Stimulated activated CD8-positive, alpha-beta memory T cell treated with anti-CD3 and anti-CD28 coated beads, Interleukin-15, amount 100 ng/mL, for 24 hours (primary cell): Measurements from ENCODE around the gene IDE.

ENCODE experiments used
- DNase-seq: peaks from one replicate; pipeline ENCODE4 v3.0.0-alpha.2; 2020; ENCODE audit warnings: low read depth

The IDE gene

DNA sequence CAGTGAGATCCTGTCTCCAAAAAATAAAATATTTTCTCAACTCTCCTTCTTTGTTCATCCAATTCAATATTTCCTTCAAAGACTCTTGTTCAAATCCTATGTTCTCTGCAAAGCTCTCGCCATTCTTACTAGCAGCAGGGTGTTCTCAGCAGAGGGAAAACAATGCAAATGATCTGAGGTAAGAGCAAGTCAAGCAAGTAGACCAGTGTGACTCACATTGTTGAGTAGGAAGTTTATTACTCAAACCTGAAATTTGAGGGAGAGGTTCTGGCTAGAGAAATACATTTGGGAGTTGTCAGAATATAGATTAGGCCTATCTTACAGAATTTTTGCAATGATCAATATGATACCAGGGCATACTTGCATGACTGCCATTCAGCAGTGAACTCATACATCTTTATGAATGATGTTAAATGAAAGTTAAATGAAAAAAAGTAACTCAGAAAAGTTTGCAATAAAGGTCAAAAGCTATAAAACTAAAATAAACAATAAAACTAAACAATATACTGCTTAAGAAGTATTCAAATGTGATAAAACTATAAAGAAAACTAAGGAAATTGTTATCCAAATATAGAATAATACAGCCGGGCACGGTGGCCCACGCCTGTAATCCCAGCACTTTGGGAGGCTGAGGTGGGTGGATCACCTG, 5.8 kb downstream of the IDE start:
- DNase-seq: no peak

DNA sequence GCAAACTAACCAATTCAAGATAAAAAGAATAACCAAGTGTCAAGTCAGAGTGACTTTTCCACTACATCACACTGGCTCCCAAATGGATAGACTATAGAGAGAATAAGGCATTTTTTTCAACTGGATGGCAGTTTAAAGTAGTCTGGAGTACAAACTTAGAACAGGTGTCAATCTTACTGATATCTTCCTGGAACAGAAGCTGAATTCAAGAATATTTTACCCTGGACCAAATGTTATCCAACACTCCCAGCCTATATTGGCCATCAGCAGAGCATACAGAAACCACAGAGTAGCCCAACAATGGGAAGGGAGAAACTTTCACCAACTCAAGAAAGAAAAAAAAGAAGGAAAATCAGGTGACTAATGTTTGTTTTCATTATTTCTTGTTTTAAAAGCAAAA, 11.5 kb downstream of the IDE start:
- no peak for DNase-seq

GRCh38 chr10:92559046-92559445, 14.8 kb downstream of the IDE start:
- DNase-seq: no peak

- no peak for DNase-seq
Measured at GRCh38 chr10:92553959-92554358, 19.9 kb downstream of the IDE start.

GRCh38 chr10:92552310-92552709, 21.6 kb downstream of the IDE start:
- no peak for DNase-seq

DNA sequence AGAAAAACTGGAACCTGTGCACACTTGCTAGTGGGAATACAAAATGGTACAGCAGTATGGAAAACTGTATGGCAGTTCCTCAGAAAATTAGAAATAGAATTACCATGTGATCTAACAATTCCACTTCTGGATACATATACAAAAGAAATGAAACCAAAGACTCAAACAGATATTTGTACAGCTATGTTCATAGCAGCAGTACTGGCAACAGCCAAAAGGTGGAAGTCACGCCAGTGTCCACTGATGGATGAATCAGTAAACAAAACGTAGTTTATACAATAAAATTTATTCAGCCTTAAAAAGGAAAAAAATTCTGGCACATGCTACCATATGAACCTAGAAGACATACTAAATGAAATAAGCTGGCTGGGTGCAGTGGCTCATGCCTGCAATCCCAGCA, 23.0 kb downstream of the IDE start:
- no peak for DNase-seq

- DNase-seq: no peak
Measured at GRCh38 chr10:92547676-92548075, 26.2 kb downstream of the IDE start.

- DNase-seq: no peak
Measured at GRCh38 chr10:92545556-92545955, 28.3 kb downstream of the IDE start.

GRCh38 chr10:92544296-92544695, 29.6 kb downstream of the IDE start:
- no peak for DNase-seq

DNA sequence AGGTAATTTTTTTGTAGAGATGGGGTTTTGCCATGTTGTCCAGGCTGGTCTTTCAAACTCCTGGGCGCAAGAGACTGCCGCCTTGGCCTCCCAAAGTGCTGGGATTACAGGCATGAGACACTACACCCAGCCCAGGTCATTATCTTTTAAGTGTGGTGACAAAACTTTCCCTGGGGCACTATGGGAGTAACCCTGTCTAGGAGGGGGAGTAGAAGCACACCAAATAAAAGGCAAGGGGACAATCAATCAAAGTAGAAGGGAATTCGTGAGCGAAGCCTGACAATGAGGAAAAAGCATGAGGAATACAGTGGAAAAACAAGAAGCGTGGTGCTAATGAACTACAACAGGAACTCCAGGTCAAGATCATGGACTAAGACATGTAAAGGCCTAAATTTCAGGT, 31.4 kb downstream of the IDE start:
- DNase-seq: no peak

- DNase-seq: no peak
Measured at GRCh38 chr10:92541583-92541982, 32.3 kb downstream of the IDE start.

DNA sequence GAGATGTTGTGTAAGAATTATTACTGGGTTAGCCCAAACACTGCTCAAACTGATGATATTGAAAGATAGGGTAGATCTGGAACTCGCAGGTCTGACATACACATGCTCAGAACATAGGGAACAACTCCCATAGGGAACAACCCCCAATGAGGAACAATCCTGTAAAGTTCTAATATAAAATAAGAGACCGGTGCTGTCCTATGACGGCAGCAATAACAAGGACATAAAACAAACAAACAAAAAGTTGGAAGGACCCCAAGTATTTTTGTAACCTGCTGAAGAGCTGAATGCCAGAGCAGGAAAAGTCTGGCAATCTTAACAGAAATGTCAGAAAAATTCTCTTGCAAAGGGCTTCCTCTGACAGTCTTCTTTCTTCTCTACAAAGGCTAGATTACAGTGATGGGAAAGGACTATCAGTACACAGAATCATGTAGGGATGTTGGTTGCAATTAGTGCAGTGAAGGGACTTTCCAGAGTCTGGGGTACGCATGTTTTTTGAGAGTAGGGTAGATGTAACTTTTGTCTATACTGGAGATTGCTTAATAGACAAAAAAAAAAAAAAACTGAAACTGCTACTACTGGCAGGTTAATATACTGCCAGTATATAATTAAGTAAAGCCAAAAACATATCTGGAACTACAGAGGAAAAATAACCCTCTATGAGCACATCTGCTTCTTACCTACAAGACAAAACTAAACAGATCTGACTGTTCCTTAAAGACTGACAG, 35.5 kb downstream of the IDE start:
- DNase-seq: no peak

DNA sequence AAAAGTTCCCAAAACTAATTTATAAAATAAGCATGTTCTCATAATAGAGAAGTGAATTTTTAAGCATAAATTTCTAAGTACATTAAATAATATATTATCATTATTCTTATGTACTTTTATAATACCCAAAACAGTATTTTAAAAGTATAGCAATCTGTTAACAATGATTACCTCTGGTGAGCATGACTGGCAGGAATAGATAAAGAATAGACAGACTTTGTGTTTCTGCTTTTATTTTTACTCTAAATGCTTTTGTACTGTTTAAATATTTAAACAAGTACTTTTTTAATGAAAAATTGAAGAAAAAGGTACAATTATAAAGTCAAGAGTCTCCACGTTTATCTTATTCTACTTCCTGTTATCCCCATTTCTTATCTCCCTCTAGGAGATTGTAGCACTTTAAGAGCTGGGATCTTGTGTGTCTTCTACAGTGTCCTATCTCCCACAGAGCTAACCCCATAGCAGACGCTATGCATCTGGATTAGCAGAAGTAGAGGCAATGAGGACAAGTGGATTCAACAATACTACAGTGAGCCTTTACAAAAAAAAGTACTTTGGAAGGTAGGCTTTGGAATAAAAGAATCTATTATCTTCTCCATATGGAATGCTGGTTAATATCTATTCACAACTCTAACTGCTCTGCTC, 42.9 kb downstream of the IDE start:
- no peak for DNase-seq

GRCh38 chr10:92530421-92530820, 43.5 kb downstream of the IDE start:
- no peak for DNase-seq

DNA sequence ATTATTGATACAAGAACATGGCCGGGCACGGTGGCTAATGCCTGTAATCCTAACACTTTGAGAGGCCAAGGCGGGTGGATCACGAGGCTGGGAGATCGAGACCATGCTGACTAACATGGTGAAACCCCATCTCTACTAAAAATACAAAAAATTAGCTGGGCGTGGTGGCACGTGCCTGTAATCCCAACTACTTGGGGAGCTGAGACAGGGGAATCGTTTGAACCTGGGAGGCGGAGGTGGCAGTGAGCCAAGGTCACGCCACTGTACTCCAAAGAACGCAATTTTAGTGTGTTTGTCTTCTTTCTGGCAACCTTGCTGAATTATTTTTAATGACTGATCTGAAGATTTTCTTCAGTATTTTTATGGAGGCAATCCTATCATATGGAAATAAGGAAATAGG, 46.2 kb downstream of the IDE start:
- no peak for DNase-seq

DNA sequence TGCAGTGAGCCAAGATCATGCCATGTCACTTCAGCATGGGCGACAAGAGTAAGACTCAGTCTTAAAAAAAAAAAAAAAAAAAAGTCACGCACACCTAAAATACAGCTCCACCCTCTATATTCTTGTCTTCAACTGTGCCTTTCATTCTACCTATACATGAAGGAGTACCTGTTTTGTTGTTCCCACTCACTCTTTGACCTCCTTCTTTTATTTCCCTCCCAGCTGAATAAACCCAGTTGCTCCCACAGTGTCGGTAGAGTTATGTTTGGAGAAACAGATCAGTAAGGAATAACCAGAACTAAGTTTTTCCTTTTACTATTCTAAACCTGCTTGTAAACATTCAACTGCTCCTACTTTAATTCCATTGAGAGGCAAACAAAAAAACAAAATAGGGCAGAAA, 50.3 kb downstream of the IDE start:
- no peak for DNase-seq

GRCh38 chr10:92517034-92517655, 56.7 kb downstream of the IDE start:
- peak; percentile 7 for DNase-seq

- no peak for DNase-seq
Measured at GRCh38 chr10:92508866-92509265, 65.0 kb downstream of the IDE start.

DNA sequence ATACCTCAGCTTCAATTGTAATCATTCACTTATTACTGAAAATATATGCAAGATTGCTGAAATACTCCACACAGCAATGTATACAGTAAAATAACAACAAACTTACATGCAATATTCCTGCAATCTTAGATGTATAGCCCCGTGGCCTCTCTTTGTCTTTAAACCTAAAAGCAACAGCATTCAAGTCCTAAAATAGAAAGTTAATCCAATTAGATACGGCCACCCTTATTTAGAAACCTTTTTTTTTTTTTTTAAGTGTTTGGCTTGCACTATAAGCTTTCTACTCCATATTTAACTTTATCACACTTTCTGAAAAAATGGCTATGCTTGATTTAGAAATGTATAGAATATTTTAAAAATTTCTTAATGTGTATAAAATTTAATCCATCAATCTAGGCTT, 67.6 kb downstream of the IDE start:
- no peak for DNase-seq

DNA sequence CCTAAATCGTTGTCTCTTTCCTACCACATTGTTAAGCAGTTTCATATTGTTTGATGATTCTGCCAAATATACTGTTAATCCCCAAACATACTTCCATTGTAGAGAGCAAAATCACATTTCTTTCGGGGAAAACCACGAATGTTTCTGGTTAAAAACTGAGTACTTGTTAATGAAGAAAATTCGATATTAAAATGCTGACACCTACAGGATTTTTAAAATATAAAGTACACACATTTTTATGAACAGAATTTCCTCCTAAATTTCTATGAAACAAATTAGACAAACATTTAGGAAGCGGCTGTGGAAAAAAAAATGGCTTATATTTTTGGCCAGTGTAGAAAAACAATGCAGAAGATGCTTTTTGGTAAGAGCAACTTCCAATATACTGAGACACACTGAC, 68.8 kb downstream of the IDE start:
- DNase-seq: no peak

GRCh38 chr10:92502296-92502808, 71.5 kb downstream of the IDE start:
- no peak for DNase-seq

- no peak for DNase-seq
Measured at GRCh38 chr10:92493362-92493761, 80.5 kb downstream of the IDE start.

DNA sequence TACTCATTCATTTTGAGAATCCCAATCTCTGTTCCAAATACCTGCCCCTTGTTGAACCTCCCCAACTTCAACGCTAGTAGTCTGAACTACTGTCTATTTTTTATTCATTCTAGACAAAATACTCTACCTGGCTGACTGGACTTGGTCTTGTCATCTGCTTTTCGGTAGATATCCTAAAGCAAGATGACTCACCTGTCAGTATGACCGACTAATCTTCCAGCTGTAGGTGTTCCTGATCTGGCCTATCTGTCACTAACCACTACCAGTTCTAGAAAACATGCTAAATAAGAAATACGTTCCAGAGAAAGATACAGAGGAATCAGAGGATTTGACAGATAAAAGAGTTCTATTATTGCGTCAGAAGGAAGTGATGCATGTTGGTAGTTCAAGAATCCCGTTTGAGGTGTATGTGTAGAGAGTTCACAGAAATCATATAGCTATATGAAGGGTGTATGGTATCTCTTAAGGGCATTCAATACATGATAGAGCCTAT, 81.1 kb downstream of the IDE start:
- DNase-seq: no peak
